Keratinocyte (primary cell): Measurements from ENCODE around the gene GSKIP. TPM values are rescaled to one million over a fixed set of nuclear protein-coding genes. Genes with fewer than 3 reads are reported as not detected.

Experiments
- DNase-seq: peaks from one replicate; pipeline ENCODE4 v3.0.0-alpha.2; 2011; ENCODE audit warnings: low read depth, missing footprints, low spot score
- FAIRE-seq: peaks from 2 replicates; lab custom pipeline; 2011; peaks lifted over from hg19 to GRCh38; lab: Jason Lieb, UNC
- H2AFZ ChIP-seq: 2 replicates; pipeline ENCODE4 v1.6.0; 2012; ENCODE audit warnings: low read length, control low read depth, inconsistent platforms; ENCODE audit not compliant: control insufficient read depth
- H3K27ac ChIP-seq: 2 replicates; pipeline ENCODE4 v1.5.1; 2011; ENCODE audit warnings: low read length; ENCODE audit not compliant: control insufficient read depth, insufficient read depth
- H3K27me3 ChIP-seq: 3 replicates; pipeline ENCODE4 v1.6.0; 2011; ENCODE audit warnings: low read length; ENCODE audit not compliant: control insufficient read depth, insufficient read depth; ENCODE audit errors: extremely low read depth
- H3K36me3 ChIP-seq, 2 experiments: 2 replicates in 1 of 2; 3 replicates in 1 of 2; pipeline ENCODE4 v1.5.1; 2011; ENCODE audit warnings: low read length in 2 of 2, mild to moderate bottlenecking in 1 of 2; ENCODE audit not compliant: control insufficient read depth in 2 of 2, insufficient read depth in 2 of 2; ENCODE audit errors: extremely low read depth in 1 of 2
- H3K4me1 ChIP-seq: 3 replicates; pipeline ENCODE4 v1.5.1; 2011; ENCODE audit warnings: low read length; ENCODE audit not compliant: control insufficient read depth, insufficient read depth; ENCODE audit errors: extremely low read depth
- H3K4me2 ChIP-seq: 3 replicates; pipeline ENCODE4 v1.6.0; 2011; ENCODE audit warnings: low read depth, low read length; ENCODE audit not compliant: control insufficient read depth, insufficient read depth; ENCODE audit errors: extremely low read depth
- H3K4me3 ChIP-seq, 3 experiments: fragments of 200-600 bp in 1 of 3; sonication (generic) in 1 of 3; 2 replicates in 2 of 3; 3 replicates in 1 of 3; pipeline ENCODE4 v1.5.1; 2011 to 2016; ENCODE audit warnings: low read length in 3 of 3, mild to moderate bottlenecking in 3 of 3, control low read depth in 2 of 3, inconsistent platforms in 1 of 3, low read depth in 1 of 3, mixed read lengths in 1 of 3, mixed run types in 1 of 3, moderate library complexity in 1 of 3; ENCODE audit not compliant: control insufficient read depth in 2 of 3, insufficient read depth in 2 of 3; ENCODE audit errors: extremely low read depth in 1 of 3
- H3K79me2 ChIP-seq: 2 replicates; pipeline ENCODE4 v1.6.0; 2012; ENCODE audit warnings: low read length; ENCODE audit not compliant: control insufficient read depth, insufficient read depth
- H3K9ac ChIP-seq: 3 replicates; pipeline ENCODE4 v1.6.0; 2011; ENCODE audit warnings: low read length; ENCODE audit not compliant: control insufficient read depth, insufficient read depth; ENCODE audit errors: extremely low read depth
- H3K9me1 ChIP-seq: 3 replicates; pipeline ENCODE4 v1.6.0; 2011; ENCODE audit warnings: low read length; ENCODE audit not compliant: control insufficient read depth, insufficient read depth; ENCODE audit errors: extremely low read depth
- H3K9me3 ChIP-seq: 2 replicates; pipeline ENCODE4 v1.5.1; 2012; ENCODE audit warnings: low read depth, low read length; ENCODE audit not compliant: control insufficient read depth
- H4K20me1 ChIP-seq: 3 replicates; pipeline ENCODE4 v1.6.0; 2011; ENCODE audit warnings: low read length; ENCODE audit not compliant: control insufficient read depth, insufficient read depth; ENCODE audit errors: extremely low read depth
- EZH2 ChIP-seq: IDR thresholded peaks from one replicate; pipeline ENCODE4 v1.6.1; 2012; ENCODE audit warnings: inconsistent platforms, mild to moderate bottlenecking, low read length, moderate library complexity
- dilution Hi-C: fragments of 300-500 bp; cut with MboI; formaldehyde crosslinking; loops from one replicate; pipeline ENCODE4 v1.7.0; 2020; ENCODE audit warnings: low sequenced_read_pairs; ENCODE audit not compliant: extremely low pct_ligation_motif_present
- polyA plus RNA-seq, 5 experiments: library from polyadenylated mRNA; depleted of rRNA in 3 of 5; stranded (reverse) in 3 of 5; stranded (forward) in 1 of 5; unstranded in 1 of 5; fragments of >200 nt; gene quantifications; 1 replicate in 1 of 5; 2 replicates in 3 of 5; 3 replicates in 1 of 5; pipeline versions ENCODE4 v1.2.1 to v1.2.3, GENCODE V29; 2011 to 2012; ENCODE audit warnings: missing spikeins in 2 of 5, low read depth in 1 of 5, low replicate concordance in 1 of 5
- TF ChIP-seq, protein P1 (sequence below), 3 experiments: IDR thresholded peaks in 1 of 3; conservative IDR thresholded peaks in 1 of 3; optimal IDR thresholded peaks in 1 of 3; 2 replicates in 2 of 3; 3 replicates in 1 of 3; pipeline versions ENCODE3 to v1.5.1; 2011; ENCODE audit warnings: low read length in 3 of 3, mild to moderate bottlenecking in 3 of 3, moderate library complexity in 2 of 3, control low read depth in 1 of 3, inconsistent platforms in 1 of 3; ENCODE audit not compliant: insufficient read depth in 2 of 3; ENCODE audit errors: extremely low read depth in 1 of 3

The GSKIP gene
- polyA plus RNA-seq, 1 donor (not counting 4 experiments of a cell fraction or from before 2014, with no cell fraction given): 51.1 TPM

- FAIRE-seq: no peak
- Histone ChIP-seq H3K4me3 (no peak overlapping the region), H2AFZ (no peak overlapping the region), H3K9ac (no peak overlapping the region), H3K4me1 (no peaks in the 10 kb centered on the region), H4K20me1 (no peaks in the 10 kb centered on the region), H3K36me3 (peaks cover 0 to 3% of the 10 kb centered on the region in 2 experiments), H3K79me2 (no peaks in the 10 kb centered on the region), H3K4me2 (no peak overlapping the region), H3K27me3 (no peaks in the 10 kb centered on the region), H3K9me1 (no peaks in the 10 kb centered on the region), H3K27ac (no peak overlapping the region), H3K9me3 (no peaks in the 10 kb centered on the region)
- DNase-seq: no peak
- dilution Hi-C loops: no loop called here
- TF ChIP-seq, protein P1, sequence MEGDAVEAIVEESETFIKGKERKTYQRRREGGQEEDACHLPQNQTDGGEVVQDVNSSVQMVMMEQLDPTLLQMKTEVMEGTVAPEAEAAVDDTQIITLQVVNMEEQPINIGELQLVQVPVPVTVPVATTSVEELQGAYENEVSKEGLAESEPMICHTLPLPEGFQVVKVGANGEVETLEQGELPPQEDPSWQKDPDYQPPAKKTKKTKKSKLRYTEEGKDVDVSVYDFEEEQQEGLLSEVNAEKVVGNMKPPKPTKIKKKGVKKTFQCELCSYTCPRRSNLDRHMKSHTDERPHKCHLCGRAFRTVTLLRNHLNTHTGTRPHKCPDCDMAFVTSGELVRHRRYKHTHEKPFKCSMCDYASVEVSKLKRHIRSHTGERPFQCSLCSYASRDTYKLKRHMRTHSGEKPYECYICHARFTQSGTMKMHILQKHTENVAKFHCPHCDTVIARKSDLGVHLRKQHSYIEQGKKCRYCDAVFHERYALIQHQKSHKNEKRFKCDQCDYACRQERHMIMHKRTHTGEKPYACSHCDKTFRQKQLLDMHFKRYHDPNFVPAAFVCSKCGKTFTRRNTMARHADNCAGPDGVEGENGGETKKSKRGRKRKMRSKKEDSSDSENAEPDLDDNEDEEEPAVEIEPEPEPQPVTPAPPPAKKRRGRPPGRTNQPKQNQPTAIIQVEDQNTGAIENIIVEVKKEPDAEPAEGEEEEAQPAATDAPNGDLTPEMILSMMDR (optimal IDR thresholded peaks at IDR 0.05 in 1 of 3, IDR thresholded peaks at IDR 0.05 in 1 of 3, conservative IDR thresholded peaks at IDR 0.05 in 1 of 3; ENCODE audit: extremely low read depth in 1 of 3, insufficient read depth in 2 of 3, low read length in 3 of 3): no peak
- TF ChIP-seq EZH2: no peak
Observed at GRCh38 chr14:96324219-96324618, 39.1 kb upstream of the GSKIP start.

GRCh38 chr14:96338551-96338950 lies 24.8 kb upstream of the GSKIP start:
- Histone ChIP-seq H3K79me2 (no peaks in the 10 kb centered on the region), H3K9ac (no peak overlapping the region), H3K27ac (no peak overlapping the region), H3K9me1 (no peaks in the 10 kb centered on the region), H2AFZ (no peak overlapping the region), H3K36me3 (peaks cover 0 to 4% of the 10 kb centered on the region in 2 experiments), H3K4me1 (no peaks in the 10 kb centered on the region), H3K9me3 (no peaks in the 10 kb centered on the region), H3K4me3 (no peak overlapping the region), H3K27me3 (no peaks in the 10 kb centered on the region), H4K20me1 (no peaks in the 10 kb centered on the region), H3K4me2 (no peak overlapping the region)
- DNase-seq (no peak), FAIRE-seq (no peak)
- dilution Hi-C loops: no loop called here
- no peak for TF ChIP-seq EZH2
- TF ChIP-seq, protein P1 (optimal IDR thresholded peaks at IDR 0.05 in 1 of 3, IDR thresholded peaks at IDR 0.05 in 1 of 3, conservative IDR thresholded peaks at IDR 0.05 in 1 of 3; ENCODE audit: extremely low read depth in 1 of 3, insufficient read depth in 2 of 3, low read length in 3 of 3): no peak
